GM20000 (cell line): ENCODE results near the gene NADK2.

ENCODE experiments used
- DNase-seq: peaks from one replicate; pipeline ENCODE4 v3.0.0; 2012; ENCODE audit warnings: low spot score
- CTCF ChIP-seq: IDR thresholded peaks from 2 replicates; pipeline ENCODE4 v1.5.1; 2012; ENCODE audit warnings: mild to moderate bottlenecking, control low read depth; ENCODE audit errors: extremely low read depth, missing control alignments

Gene NADK2

GRCh38 chr5:36217567-36217966, 24.2 kb downstream of the NADK2 start:
- no peak for TF ChIP-seq CTCF
- no peak for DNase-seq

GRCh38 chr5:36215910-36216309, 25.8 kb downstream of the NADK2 start:
- DNase-seq: no peak
- no peak for TF ChIP-seq CTCF

- DNase-seq: no peak
- TF ChIP-seq CTCF: no peak
Measured at GRCh38 chr5:36214436-36214835, 27.3 kb downstream of the NADK2 start.

- no peak for DNase-seq
- no peak for TF ChIP-seq CTCF
Measured at GRCh38 chr5:36209664-36210063, 32.1 kb downstream of the NADK2 start.

- no peak for DNase-seq
- TF ChIP-seq CTCF: no peak
Measured at GRCh38 chr5:36208786-36209185, 32.9 kb downstream of the NADK2 start.

GRCh38 chr5:36206913-36207312, 34.8 kb downstream of the NADK2 start:
- no peak for DNase-seq
- TF ChIP-seq CTCF: no peak

GRCh38 chr5:36205329-36205728, 36.4 kb downstream of the NADK2 start:
- no peak for TF ChIP-seq CTCF
- no peak for DNase-seq
